GM18861 (cell line): ENCODE results near the gene WWOX.

Source experiments
- ATAC-seq: cut with Tn5 transposase; IDR thresholded peaks from one replicate; pipeline ENCODE4 v1.9.1; 2021; ENCODE audit not compliant: unreplicated experiment

WWOX gene

DNA sequence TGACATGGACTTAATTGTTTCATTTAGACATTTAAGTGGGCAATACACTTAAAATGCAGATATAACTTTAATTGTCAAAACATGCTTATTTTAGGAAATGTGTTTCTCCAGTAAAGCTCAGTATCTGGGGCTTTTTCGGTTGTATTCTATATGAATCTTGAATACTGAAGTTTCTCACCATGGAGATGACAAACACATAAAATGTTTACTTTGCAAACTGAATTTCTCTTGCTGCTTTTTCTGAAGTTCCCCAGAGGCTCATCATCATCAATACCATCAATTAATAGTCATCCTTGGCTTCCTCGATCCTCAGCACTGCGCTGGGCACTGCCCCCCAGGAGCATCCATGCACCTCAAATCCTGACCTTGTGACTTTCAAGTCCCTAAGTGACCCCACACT lies 227.3 kb downstream of the WWOX start:
- no peak for ATAC-seq

DNA sequence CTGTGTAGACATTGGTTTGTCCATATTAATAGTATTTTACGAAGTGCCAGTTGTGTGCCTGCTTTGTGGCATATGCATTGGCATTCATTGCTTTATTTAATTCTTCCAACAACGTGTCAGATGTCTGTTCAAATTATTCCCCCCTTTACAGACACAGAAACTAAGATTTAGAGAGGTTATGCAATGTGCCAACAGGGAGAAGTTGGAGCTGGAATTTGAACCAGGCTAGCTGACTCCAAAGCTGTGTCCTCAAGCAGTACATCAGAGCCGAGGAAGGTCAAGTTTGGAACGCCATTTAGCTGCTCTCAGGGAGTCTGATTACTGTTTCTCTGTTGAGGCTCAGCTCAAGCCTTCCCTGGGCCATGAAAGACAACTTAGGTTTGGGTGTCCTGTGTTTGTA lies 232.3 kb downstream of the WWOX start:
- no peak for ATAC-seq

DNA sequence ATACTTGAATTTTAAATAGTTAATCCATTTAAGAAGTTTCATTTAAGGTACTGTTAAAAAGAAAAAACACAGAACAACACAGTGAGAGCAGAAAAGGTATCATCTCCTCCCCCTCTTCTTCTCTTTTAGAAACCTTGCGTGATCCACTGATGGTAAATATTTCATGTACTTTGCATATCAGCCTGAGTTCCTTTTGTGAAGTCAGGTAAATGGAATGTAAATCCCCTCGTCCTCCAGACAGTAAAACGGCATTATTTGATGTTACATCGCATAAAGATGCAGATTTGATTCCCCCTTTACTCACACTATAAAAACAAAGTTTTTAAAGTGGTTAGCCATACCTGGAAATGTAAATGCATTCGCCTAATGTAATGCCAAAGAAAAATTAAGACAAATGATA lies 234.4 kb downstream of the WWOX start:
- ATAC-seq, result no peak

DNA sequence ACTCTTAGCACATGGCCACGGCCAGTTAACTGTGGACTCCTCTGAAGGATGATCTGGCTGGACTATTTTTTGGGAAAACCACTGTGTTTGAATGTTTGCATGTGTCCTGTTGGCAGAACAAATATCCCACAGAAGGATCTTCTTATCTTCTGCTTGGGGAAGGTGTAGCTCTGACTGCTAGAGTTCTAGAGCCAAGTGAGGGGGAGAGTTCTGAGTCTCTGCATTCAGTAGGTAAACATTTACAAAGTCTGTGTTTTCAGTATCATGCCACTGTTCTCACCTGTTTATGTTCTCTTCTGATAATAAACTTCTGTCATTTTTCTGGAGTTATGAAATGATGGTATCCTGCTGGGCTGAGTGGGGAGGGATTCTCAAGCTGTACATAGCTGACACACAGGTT lies 241.1 kb downstream of the WWOX start:
- ATAC-seq, result no peak

- ATAC-seq, result no peak
Observed at GRCh38 chr16:78348068-78348467, 248.6 kb downstream of the WWOX start.

GRCh38 chr16:78348886-78349285 lies 249.4 kb downstream of the WWOX start:
- ATAC-seq, result no peak

DNA sequence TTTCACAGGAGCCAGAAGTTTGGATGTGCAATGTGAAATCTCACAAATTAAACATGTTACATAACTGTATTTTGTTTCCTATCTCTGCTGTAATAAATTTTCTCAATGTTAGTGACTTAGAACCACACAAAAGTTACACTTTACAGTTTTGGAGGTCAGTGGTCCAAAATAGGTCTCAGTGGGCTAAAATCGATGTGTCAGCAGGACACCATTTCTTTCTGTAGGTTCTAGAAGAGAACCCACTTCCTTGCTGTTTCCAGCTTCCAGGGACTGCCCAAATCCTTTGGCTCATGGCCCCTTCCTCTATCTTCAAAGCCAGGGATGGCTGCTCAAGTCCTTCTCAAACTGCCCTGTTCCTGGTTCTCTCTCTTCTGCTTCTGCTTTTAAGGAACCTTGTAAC lies 252.7 kb downstream of the WWOX start:
- no peak for ATAC-seq

DNA sequence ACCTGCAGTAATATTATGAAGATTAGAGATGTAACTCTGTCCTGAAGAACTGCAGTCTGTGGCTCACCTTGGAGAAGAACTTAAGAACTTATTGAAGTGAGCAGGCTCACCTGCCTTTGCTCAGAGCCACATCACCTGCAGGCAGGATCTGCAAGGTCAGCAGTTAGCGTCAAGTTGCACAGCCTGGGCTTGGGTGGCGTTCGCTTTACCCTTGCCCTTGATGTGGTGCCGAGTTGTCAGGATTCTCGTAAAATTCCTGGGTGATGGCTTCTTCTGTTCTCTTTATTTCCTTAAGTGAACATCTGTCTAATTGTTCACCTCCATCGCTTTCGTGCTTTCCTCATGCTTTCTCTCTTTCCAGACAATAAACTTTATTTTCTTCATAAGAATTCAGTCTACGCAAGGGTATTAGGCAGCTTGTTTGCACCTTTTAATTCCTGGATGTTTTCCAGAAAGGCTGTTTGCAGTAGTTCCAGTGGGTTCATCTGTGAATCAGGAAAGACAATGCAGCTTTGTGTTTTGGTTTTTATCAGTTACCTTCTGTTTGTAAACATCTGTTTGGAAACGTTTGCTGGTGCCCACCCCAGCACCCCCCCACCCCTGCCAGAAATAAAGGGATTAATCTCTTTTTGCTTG lies 254.3 kb downstream of the WWOX start:
- no peak for ATAC-seq

GRCh38 chr16:78362524-78363135 lies 263.2 kb downstream of the WWOX start:
- no peak for ATAC-seq

DNA sequence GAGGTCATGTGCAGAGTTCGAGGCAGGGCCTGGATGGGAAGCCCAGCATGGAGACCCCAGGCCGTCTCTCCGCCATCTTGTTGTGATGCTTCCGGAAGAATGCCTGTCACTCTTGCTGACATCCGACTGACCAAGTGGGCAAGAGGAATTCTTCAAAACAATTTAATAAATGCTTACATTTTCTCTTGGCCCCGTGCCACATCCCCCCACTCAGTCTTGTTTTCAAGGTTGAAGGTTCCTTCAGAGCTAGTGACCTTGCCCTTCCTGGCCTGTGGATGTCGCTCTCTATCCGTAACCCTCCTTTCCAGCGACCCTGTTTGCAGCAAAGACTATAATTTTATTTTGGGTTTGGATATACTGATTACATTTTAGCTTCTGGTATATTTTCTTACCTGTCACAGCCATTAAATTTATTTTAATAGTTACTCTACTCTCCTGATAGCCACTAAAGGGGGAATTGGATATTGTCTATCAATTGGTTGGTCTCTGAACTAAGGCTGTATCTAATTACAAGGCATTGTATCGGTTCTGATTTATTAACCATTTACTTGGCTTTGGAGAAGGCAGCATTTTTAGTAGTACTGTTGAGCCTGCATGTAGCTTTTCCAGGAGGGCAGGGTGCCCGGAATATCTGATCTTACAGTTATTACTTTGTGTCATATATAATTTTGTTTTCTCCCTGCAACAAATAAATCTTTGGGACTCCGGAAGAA lies 264.5 kb downstream of the WWOX start:
- no peak for ATAC-seq

DNA sequence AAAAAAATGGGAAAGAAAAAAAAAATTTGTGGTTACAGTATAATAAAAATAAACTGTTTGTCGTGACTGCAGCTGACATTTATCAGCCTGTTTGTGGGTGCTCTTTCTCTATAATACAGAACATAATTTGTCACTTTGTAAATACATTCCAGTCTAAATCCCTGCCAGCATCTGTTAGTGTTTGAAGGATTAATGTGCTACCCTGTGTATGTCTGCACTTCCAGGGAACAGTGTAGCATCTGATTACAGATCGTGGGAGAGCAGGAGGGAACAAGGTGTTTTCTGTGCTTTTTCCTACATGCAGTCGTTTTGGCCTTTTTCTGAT lies 265.1 kb downstream of the WWOX start:
- ATAC-seq, result no peak

DNA sequence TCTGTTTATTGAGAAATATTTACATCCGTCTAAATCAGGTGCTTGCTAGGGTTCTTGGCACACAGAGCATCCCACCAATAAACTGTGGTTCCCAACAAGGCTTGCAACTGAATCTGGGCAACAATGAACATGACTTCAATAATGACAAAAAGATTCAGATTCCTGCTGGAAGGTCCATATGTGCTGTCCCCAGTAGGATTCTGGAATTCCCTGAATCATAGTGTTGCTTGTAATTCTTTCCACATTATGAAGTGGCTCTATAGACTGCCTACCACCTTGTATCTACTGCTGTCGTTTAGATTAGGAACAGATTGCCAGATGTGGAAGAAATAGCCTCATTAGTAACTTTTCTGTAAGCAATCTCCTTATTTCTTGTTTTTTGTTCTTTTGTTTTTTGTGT lies 265.9 kb downstream of the WWOX start:
- no peak for ATAC-seq

GRCh38 chr16:78368121-78369102 lies 269.0 kb downstream of the WWOX start:
- ATAC-seq, result no peak

- ATAC-seq, result no peak
Observed at GRCh38 chr16:78372277-78372676, 272.8 kb downstream of the WWOX start.

DNA sequence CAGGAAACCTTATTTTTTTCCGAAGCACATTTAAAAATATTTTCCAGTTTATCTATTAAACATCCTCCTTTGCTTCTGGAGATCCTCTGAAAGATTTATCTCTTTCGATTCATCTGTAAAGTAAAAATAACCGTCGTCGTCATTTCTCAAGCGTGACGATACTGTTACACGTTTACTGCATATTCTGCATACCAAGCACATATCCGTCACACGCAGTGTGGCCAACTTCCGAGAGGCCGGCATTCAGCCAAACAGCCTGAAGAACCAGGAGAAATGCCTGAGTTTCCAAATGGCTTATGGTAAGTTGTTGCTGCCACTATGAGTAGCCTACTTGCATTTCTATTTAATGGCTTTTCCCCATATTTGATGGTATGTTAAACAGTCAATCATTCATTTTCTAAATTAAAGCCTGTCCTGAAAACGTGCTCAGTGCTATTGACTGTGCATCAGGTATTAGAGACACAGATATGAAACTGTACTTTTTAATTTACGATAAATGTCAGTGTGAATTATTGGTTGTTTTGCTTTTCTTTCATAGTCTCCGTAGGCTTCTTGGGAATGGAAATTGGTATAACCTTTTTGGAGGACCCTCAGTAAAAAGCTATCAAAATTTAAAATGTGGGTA lies 275.7 kb downstream of the WWOX start:
- ATAC-seq, result no peak

DNA sequence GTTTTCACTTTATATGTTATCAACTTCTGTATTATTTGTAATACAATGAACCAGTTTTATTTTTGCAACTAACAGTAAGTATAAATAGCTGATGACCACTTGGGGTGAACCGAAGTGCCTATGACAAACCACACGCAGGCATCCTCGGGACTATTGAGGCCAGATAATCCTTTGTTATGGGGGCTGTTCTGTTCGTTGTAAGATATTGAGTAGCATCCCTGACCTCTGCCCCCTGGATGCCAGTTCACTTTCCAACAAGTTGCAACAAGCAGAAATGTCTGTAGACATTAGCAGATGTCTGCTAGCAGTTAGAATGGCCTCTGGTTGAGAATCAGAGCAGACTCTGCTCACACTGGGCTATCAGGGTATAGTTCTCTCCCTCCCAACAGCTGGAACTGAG lies 277.0 kb downstream of the WWOX start:
- no peak for ATAC-seq

DNA sequence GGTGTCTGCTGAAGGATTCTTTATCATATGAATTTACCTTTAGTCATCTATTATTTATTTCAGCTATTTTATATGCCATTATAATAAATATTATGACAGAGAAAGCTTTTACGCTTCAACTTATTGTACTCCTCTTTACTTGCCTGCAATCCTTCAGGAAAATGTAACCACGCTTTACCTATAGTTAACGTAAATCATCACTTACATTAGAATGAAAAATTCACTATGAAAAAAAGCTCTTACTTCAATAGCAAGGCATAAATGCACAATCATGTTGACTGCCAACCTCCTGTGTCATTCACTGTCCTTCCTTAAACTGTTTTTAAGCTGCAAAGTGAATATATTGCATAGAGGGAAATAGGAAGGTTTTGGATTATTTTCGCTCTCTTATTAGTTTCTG lies 277.9 kb downstream of the WWOX start:
- no peak for ATAC-seq

- ATAC-seq, result no peak
Observed at GRCh38 chr16:78381060-78381459, 281.6 kb downstream of the WWOX start.

- ATAC-seq, result no peak
Observed at GRCh38 chr16:78383118-78383517, 283.7 kb downstream of the WWOX start.

GRCh38 chr16:78385086-78385805 lies 285.8 kb downstream of the WWOX start:
- no peak for ATAC-seq
